GM12878 (cell line): ENCODE results near the gene NRXN3. TPM values are rescaled to one million over a fixed set of nuclear protein-coding genes. Genes with fewer than 3 reads are reported as not detected.

ENCODE experiments used
- ATAC-seq: fragments of 200-7000 bp; cut with Tn5 transposase; 3 replicates; pipeline ENCODE4 v1.9.1; 2020; ENCODE audit warnings: mild to moderate bottlenecking, moderate library complexity
- BruUV-seq: library from RNA; stranded (reverse); fragments of 400-500 nt; replicated peaks from 2 replicates; lab custom pipeline; 2021; lab: Mats Ljungman, UMichigan
- CTCF ChIA-PET: fragments of 300-600 bp; sonication (Branson Sonifier 250); formaldehyde crosslinking; extraction: SDS; loops from one replicate; lab custom pipeline; 2021; ENCODE audit warnings: inconsistent platforms; lab: Yijun Ruan, JAX
- POLR2A ChIA-PET: fragments of 350-600 bp; formaldehyde crosslinking; extraction: SDS; loops from one replicate; lab custom pipeline; 2021; ENCODE audit warnings: inconsistent platforms; lab: Charles Lee
- RAD21 ChIA-PET: fragments of 300-600 bp; sonication (Branson Sonifier 250); formaldehyde crosslinking; loops from one replicate; lab custom pipeline; 2023; ENCODE audit warnings: antibody characterized with exemption; ENCODE audit not compliant: unreplicated experiment; lab: Charles Lee
- SMC1A ChIA-PET: fragments of 300-600 bp; sonication (Branson Sonifier 250); formaldehyde crosslinking; loops from one replicate; lab custom pipeline; 2023; ENCODE audit not compliant: unreplicated experiment, uncharacterized antibody; lab: Charles Lee
- DNase-seq: peaks from one replicate; pipeline ENCODE4 v3.0.0-alpha.2; 2011; ENCODE audit warnings: low read depth, low spot score
- FAIRE-seq: peaks from 3 replicates; lab custom pipeline; 2011; peaks lifted over from hg19 to GRCh38; lab: Jason Lieb, UNC
- H2AFZ ChIP-seq: 2 replicates; pipeline ENCODE4 v1.6.0; 2011; ENCODE audit warnings: low read depth, low read length, control low read depth; ENCODE audit not compliant: control insufficient read depth
- H3K27ac ChIP-seq: 2 replicates; pipeline ENCODE4 v1.5.1; 2011; ENCODE audit warnings: control low read depth; ENCODE audit not compliant: control insufficient read depth, insufficient read depth
- H3K27me3 ChIP-seq, 2 experiments: replicated peaks in 1 of 2; 2 replicates each; pipeline versions ENCODE4 v1.6.0 to v1.6.1; 2011; ENCODE audit warnings: low read length in 1 of 2; ENCODE audit not compliant: control insufficient read depth in 2 of 2, insufficient read depth in 2 of 2
- H3K36me3 ChIP-seq, 2 experiments: 2 replicates each; pipeline ENCODE4 v1.5.1; 2011; ENCODE audit warnings: low read length in 1 of 2; ENCODE audit not compliant: control insufficient read depth in 2 of 2, insufficient read depth in 2 of 2
- H3K4me1 ChIP-seq: 2 replicates; pipeline ENCODE4 v1.6.1; 2011; ENCODE audit warnings: mild to moderate bottlenecking, low read length, moderate library complexity, mixed read lengths; ENCODE audit not compliant: control insufficient read depth, insufficient read depth
- H3K4me2 ChIP-seq: 2 replicates; pipeline ENCODE4 v1.6.0; 2011; ENCODE audit warnings: control low read depth; ENCODE audit not compliant: control insufficient read depth, insufficient read depth
- H3K4me3 ChIP-seq: fragments of 200-600 bp; sonication (generic); 2 replicates; pipeline ENCODE4 v1.5.1; 2016
- H3K79me2 ChIP-seq: 2 replicates; pipeline ENCODE4 v1.6.0; 2011; ENCODE audit warnings: low read length; ENCODE audit not compliant: control insufficient read depth, insufficient read depth
- H3K9ac ChIP-seq: 2 replicates; pipeline ENCODE4 v1.8.0; 2011; ENCODE audit warnings: low read length, control low read depth, mixed read lengths; ENCODE audit not compliant: control insufficient read depth, insufficient read depth
- H3K9me3 ChIP-seq: replicated peaks from 3 replicates; pipeline ENCODE4 v1.5.1; 2011; ENCODE audit warnings: mild to moderate bottlenecking, low read length; ENCODE audit not compliant: control insufficient read depth, insufficient read depth
- H4K20me1 ChIP-seq: 2 replicates; pipeline ENCODE4 v1.6.0; 2011; ENCODE audit not compliant: control insufficient read depth, insufficient read depth
- ETV6 ChIP-seq, 2 experiments: fragments of 450-650 bp in 1 of 2; IDR thresholded peaks in 1 of 2; conservative IDR thresholded peaks in 1 of 2; 2 replicates each; pipeline ENCODE4 v1.6.1; 2014; ENCODE audit warnings: antibody characterized with exemption in 1 of 2, borderline replicate concordance in 1 of 2, low read depth in 1 of 2, mild to moderate bottlenecking in 1 of 2, moderate library complexity in 1 of 2
- JUNB ChIP-seq: IDR thresholded peaks from 2 replicates; pipeline ENCODE4 v1.6.1; 2016; ENCODE audit warnings: antibody characterized with exemption, mild to moderate bottlenecking
- MYC ChIP-seq: IDR thresholded peaks from 2 replicates; pipeline ENCODE4 v1.6.1; 2011; ENCODE audit warnings: mild to moderate bottlenecking, low read length, moderate library complexity, inconsistent platforms; ENCODE audit not compliant: insufficient read depth, insufficient replicate concordance, insufficient read length, severe bottlenecking
- RCOR1 ChIP-seq: conservative IDR thresholded peaks from 2 replicates; pipeline ENCODE4 v1.6.1; 2012; ENCODE audit warnings: low read depth, low read length, improper control_type of control experiment
- SREBF2 ChIP-seq: IDR thresholded peaks from 2 replicates; pipeline ENCODE4 v1.6.1; 2012; ENCODE audit warnings: mild to moderate bottlenecking, low read length
- ZSCAN29 ChIP-seq: fragments of 450-650 bp; IDR thresholded peaks from 2 replicates; pipeline ENCODE4 v1.6.1; 2017; ENCODE audit warnings: mild to moderate bottlenecking, moderate library complexity
- WGBS: methylation state at CpG from one replicate; pipeline ENCODE4 v1.1.6; 2016; ENCODE audit warnings: low lambda C conversion rate; ENCODE audit not compliant: insufficient replicate concordance, insufficient coverage; ENCODE audit errors: missing lambda C conversion rate; 5-methylcytosine and 5-hydroxymethylcytosine counted together
- in situ Hi-C: fragments of 300-500 bp; cut with MboI; formaldehyde crosslinking; loops from 9 replicates; pipeline ENCODE4 v1.14.3; 2018; ENCODE audit warnings: mixed read lengths
- intact Hi-C: fragments of 100-400 bp; cut with micrococcal nuclease; formaldehyde crosslinking; loops from one replicate; pipeline ENCODE4 v1.14.2; 2022; ENCODE audit not compliant: unreplicated experiment
- polyA plus RNA-seq, 11 experiments: library from polyadenylated mRNA; depleted of rRNA in 4 of 11; unstranded in 6 of 11; stranded (reverse) in 5 of 11; fragments of >200 nt; fragmentation: Nextera tagmentation in 4 of 11; fragmentation: Illumina TruSeq in 1 of 11; extraction: Ambion mirVana in 4 of 11; extraction: Trizol in 1 of 11; gene quantifications; 1 replicate in 1 of 11; 2 replicates in 10 of 11; pipeline versions ENCODE4 v1.2.1 to v1.2.3, GENCODE V29; 2011 to 2016; ENCODE audit warnings: inconsistent platforms in 2 of 11, missing spikeins in 2 of 11, low read depth in 1 of 11
- total RNA-seq, 4 experiments: library from RNA; depleted of rRNA in 3 of 4; stranded (reverse); fragments of >200 nt in 3 of 4; fragmentation: Illumina TruSeq in 1 of 4; extraction: Trizol in 1 of 4; gene quantifications; 2 replicates each; pipeline versions ENCODE4 v1.2.1 to v1.2.3, GENCODE V29; 2013 to 2021

The NRXN3 gene
- total and polyA plus RNA-seq, 10 of the 15 experiments (the other 5 are each of a cell fraction or from before 2014, with no cell fraction given) = 0.52 to 3.3 (median 1.4) TPM

- TF ChIP-seq ZSCAN29 = no peak
- no peak for TF ChIP-seq MYC
Measured at GRCh38 chr14:78286210-78286609, 116.0 kb downstream of the NRXN3 start (continued).

- in situ Hi-C loops = no loop called here
- ChIA-PET SMC1A (no interaction called here), CTCF (interaction anchor here (1.3 kb wide), 1 partner anchor 11 kb away, joined by 4 read pairs; no protein-coding TSS in a partner anchor), POLR2A (no interaction called here), RAD21 (no interaction called here)
- Histone ChIP-seq H3K36me3 (no peaks in the 10 kb centered on the region), H3K4me1 (peaks cover 4% of the 10 kb centered on the region; the same call in 1 of the 2 replicates), H3K9ac (no peak overlapping the region), H3K4me2 (no peak overlapping the region; the same call in 1 of the 2 replicates), H2AFZ (no peak overlapping the region), H3K27ac (no peak overlapping the region), H3K27me3 (peaks cover 0 to 2% of the 10 kb centered on the region in 2 experiments; a peak in 1 of 4 replicates), H3K79me2 (no peaks in the 10 kb centered on the region), H4K20me1 (no peaks in the 10 kb centered on the region), H3K4me3 (no peak overlapping the region), H3K9me3 (no peaks in the 10 kb centered on the region)
- BruUV-seq = no TSS peak
- intact Hi-C loops = no loop called here
- TF ChIP-seq ETV6 (conservative IDR thresholded peaks at IDR 0.05 in 1 of 2, IDR thresholded peaks at IDR 0.05 in 1 of 2; ENCODE audit: borderline replicate concordance in 1 of 2, low read depth in 1 of 2) (peak in 1 of 2 experiments; percentile 33; a peak in 1 of 4 replicates), RCOR1 (no peak), SREBF2 (no peak), JUNB (peak; percentile 66)
- DNase-seq = peak; percentile 3
- 0% methylated on average over 3 of the region's 3 CpGs for WGBS
- FAIRE-seq = peak; percentile 7
- peak; percentile 75 for ATAC-seq
Measured at GRCh38 chr14:78292003-78292402, 121.8 kb downstream of the NRXN3 start.
